H9 (cell line): ENCODE measurements around the gene ATP7B. TPM values are rescaled to one million over a fixed set of nuclear protein-coding genes. Genes with fewer than 3 reads are reported as not detected.

Source experiments
- DNase-seq: peaks from one replicate; pipeline ENCODE4 v3.0.0-alpha.2; 2017
- H2AFZ ChIP-seq: one replicate; pipeline ENCODE4 v1.6.1; 2013; ENCODE audit warnings: mild to moderate bottlenecking, low read length, control low read depth, moderate library complexity
- H2AK5ac ChIP-seq: 2 replicates; pipeline ENCODE4 v1.6.1; 2013; ENCODE audit warnings: low read length, control low read depth, mixed read lengths; ENCODE audit not compliant: insufficient read length
- H2BK120ac ChIP-seq: one replicate; pipeline ENCODE4 v1.6.1; 2013; ENCODE audit warnings: low read depth, mild to moderate bottlenecking, low read length, control low read depth, inconsistent platforms; ENCODE audit not compliant: poor library complexity, severe bottlenecking
- H2BK12ac ChIP-seq: 2 replicates; pipeline ENCODE4 v1.6.1; 2013; ENCODE audit warnings: low read length, control low read depth, mixed read lengths, low read depth; ENCODE audit not compliant: insufficient read length
- H2BK15ac ChIP-seq: 2 replicates; pipeline ENCODE4 v1.6.1; 2013; ENCODE audit warnings: low read depth, low read length, control low read depth
- H2BK20ac ChIP-seq: one replicate; pipeline ENCODE4 v1.6.1; 2013; ENCODE audit warnings: low read depth, mild to moderate bottlenecking, low read length, control low read depth, inconsistent platforms; ENCODE audit not compliant: poor library complexity, severe bottlenecking
- H2BK5ac ChIP-seq: 2 replicates; pipeline ENCODE4 v1.6.1; 2013; ENCODE audit warnings: low read length, control low read depth, mixed read lengths; ENCODE audit not compliant: insufficient read length
- H3K14ac ChIP-seq: 2 replicates; pipeline ENCODE4 v1.6.1; 2013; ENCODE audit warnings: low read length, control low read depth; ENCODE audit not compliant: insufficient read depth
- H3K18ac ChIP-seq: 2 replicates; pipeline ENCODE4 v1.6.1; 2013; ENCODE audit warnings: low read depth, mild to moderate bottlenecking, mixed read lengths, low read length, control low read depth; ENCODE audit not compliant: insufficient read length
- H3K23ac ChIP-seq: 2 replicates; pipeline ENCODE4 v1.6.1; 2013; ENCODE audit warnings: low read length, control low read depth, mixed read lengths, low read depth; ENCODE audit not compliant: insufficient read length
- H3K23me2 ChIP-seq: 2 replicates; pipeline ENCODE4 v1.6.1; 2013; ENCODE audit warnings: low read depth, mild to moderate bottlenecking, mixed read lengths, low read length, control low read depth; ENCODE audit not compliant: insufficient read length, poor library complexity, severe bottlenecking
- H3K27ac ChIP-seq: 2 replicates; pipeline ENCODE4 v1.5.1; 2013; ENCODE audit warnings: low read length, control low read depth, mixed read lengths, low read depth; ENCODE audit not compliant: insufficient read length
- H3K27me3 ChIP-seq: 2 replicates; pipeline ENCODE4 v1.6.1; 2013; ENCODE audit warnings: low read length, control low read depth, inconsistent platforms; ENCODE audit not compliant: insufficient read depth
- H3K4ac ChIP-seq: 2 replicates; pipeline ENCODE4 v1.6.1; 2013; ENCODE audit warnings: low read depth, mild to moderate bottlenecking, control low read depth, inconsistent platforms, low read length, moderate library complexity
- H3K4me1 ChIP-seq: 2 replicates; pipeline ENCODE4 v1.6.1; 2013; ENCODE audit warnings: low read length, control low read depth, inconsistent platforms; ENCODE audit not compliant: insufficient read depth
- H3K4me2 ChIP-seq: 2 replicates; pipeline ENCODE4 v1.6.1; 2013; ENCODE audit warnings: low read length, control low read depth, mixed read lengths; ENCODE audit not compliant: insufficient read length, insufficient read depth
- H3K56ac ChIP-seq: 2 replicates; pipeline ENCODE4 v1.6.1; 2013; ENCODE audit warnings: low read depth, mild to moderate bottlenecking, mixed read lengths, low read length, control low read depth; ENCODE audit not compliant: insufficient read length
- H3K79me1 ChIP-seq: 2 replicates; pipeline ENCODE4 v1.6.1; 2013; ENCODE audit warnings: low read depth, mild to moderate bottlenecking, moderate library complexity, low read length, control low read depth, inconsistent platforms; ENCODE audit not compliant: insufficient read depth, poor library complexity, severe bottlenecking
- H3K79me2 ChIP-seq: 2 replicates; pipeline ENCODE4 v1.6.1; 2013; ENCODE audit warnings: low read length, control low read depth, inconsistent platforms; ENCODE audit not compliant: insufficient read depth
- H3K9ac ChIP-seq: 2 replicates; pipeline ENCODE4 v1.6.1; 2013; ENCODE audit warnings: low read length, control low read depth, mixed read lengths; ENCODE audit not compliant: insufficient read length; ENCODE audit errors: extremely low read depth
- H3K9me3 ChIP-seq: one replicate; pipeline ENCODE4 v1.6.1; 2013; ENCODE audit warnings: low read depth, low read length, inconsistent platforms; ENCODE audit not compliant: control insufficient read depth
- H3T11ph ChIP-seq: one replicate; pipeline ENCODE4 v1.6.1; 2013; ENCODE audit warnings: mild to moderate bottlenecking, low read length, control low read depth, inconsistent platforms
- H4K20me1 ChIP-seq: one replicate; pipeline ENCODE4 v1.6.1; 2013; ENCODE audit not compliant: control insufficient read depth, insufficient read length, insufficient read depth
- H4K5ac ChIP-seq: 2 replicates; pipeline ENCODE4 v1.6.1; 2013; ENCODE audit warnings: low read depth, mild to moderate bottlenecking, mixed read lengths, low read length, control low read depth; ENCODE audit not compliant: insufficient read length
- H4K8ac ChIP-seq: replicated peaks from 2 replicates; pipeline ENCODE4 v1.6.1; 2013; ENCODE audit warnings: low read length, control low read depth, mixed read lengths, low read depth; ENCODE audit not compliant: insufficient read length
- H4K91ac ChIP-seq: 2 replicates; pipeline ENCODE4 v1.6.1; 2013; ENCODE audit warnings: low read depth, mild to moderate bottlenecking, moderate library complexity, mixed read lengths, low read length, control low read depth; ENCODE audit not compliant: insufficient read length
- H3K27ac Mint-ChIP-seq, 3 experiments: 2 replicates in 2 of 3; 3 replicates in 1 of 3; pipeline ENCODE4 v1.8.0; 2020 to 2021; ENCODE audit warnings: mixed read lengths in 3 of 3, mild to moderate bottlenecking in 1 of 3, moderate library complexity in 1 of 3
- H3K27me3 Mint-ChIP-seq: 2 replicates; pipeline ENCODE4 v1.8.0; 2021; ENCODE audit warnings: low read depth, mild to moderate bottlenecking, moderate library complexity, mixed read lengths
- H3K36me3 Mint-ChIP-seq, 3 experiments: 2 replicates in 2 of 3; 3 replicates in 1 of 3; pipeline ENCODE4 v1.8.0; 2020 to 2021; ENCODE audit warnings: low read depth in 3 of 3, mixed read lengths in 3 of 3; ENCODE audit not compliant: insufficient read depth in 1 of 3
- H3K4me1 Mint-ChIP-seq, 2 experiments: 2 replicates each; pipeline ENCODE4 v1.8.0; 2020; ENCODE audit warnings: mixed read lengths in 2 of 2
- H3K4me3 Mint-ChIP-seq, 2 experiments: 2 replicates in 1 of 2; 3 replicates in 1 of 2; pipeline ENCODE4 v1.8.0; 2020 to 2021; ENCODE audit warnings: mild to moderate bottlenecking in 2 of 2, mixed read lengths in 2 of 2, moderate library complexity in 1 of 2
- H3K9me3 Mint-ChIP-seq, 2 experiments: 2 replicates in 1 of 2; 3 replicates in 1 of 2; pipeline ENCODE4 v1.8.0; 2020; ENCODE audit warnings: mild to moderate bottlenecking in 2 of 2, mixed read lengths in 2 of 2, moderate library complexity in 1 of 2
- total RNA-seq: library from RNA; stranded (reverse); gene quantifications from 2 replicates; pipeline ENCODE4 v1.2.1, GENCODE V29; 2021
- TF ChIP-seq, protein P1 (sequence below): fragments of 200-600 bp; sonication (generic); conservative IDR thresholded peaks from 3 replicates; pipeline ENCODE4 v1.8.0; 2021; ENCODE audit warnings: antibody characterized with exemption, mild to moderate bottlenecking

Gene ATP7B
- total RNA-seq, 1 experiment from 2014 or later: 5.8 TPM

DNA sequence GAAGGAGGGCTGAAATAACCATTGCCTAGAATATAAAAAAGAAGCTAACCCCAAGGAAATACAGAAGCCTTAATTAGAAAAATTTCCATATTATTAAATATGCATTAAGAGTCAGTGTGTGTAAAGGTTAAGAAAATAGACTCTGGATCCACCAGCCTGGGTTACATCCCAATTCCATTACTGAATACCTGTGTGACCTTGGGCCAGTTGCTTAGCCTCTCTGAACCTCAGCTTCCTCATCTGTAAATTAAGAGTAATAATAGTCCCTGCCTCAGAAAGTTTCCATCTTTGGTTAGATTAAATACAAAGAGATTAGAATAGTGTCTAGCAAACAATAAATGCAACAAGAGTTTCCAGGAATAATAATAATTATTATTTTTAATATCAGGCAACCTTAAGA lies 54.5 kb downstream of the ATP7B start:
- Histone ChIP-seq H2AFZ (no peak overlapping the region), H4K5ac (no peak overlapping the region), H3K4me2 (no peak overlapping the region), H3T11ph (no peak overlapping the region), H3K9ac (no peak overlapping the region), H3K23ac (no peak overlapping the region), H2BK120ac (no peak overlapping the region), H3K9me3 (no peaks in the 10 kb centered on the region), H4K8ac (no peak overlapping the region), H2BK20ac (no peak overlapping the region), H4K20me1 (no peaks in the 10 kb centered on the region), H2BK15ac (no peak overlapping the region), H3K23me2 (no peaks in the 10 kb centered on the region), H2BK5ac (no peak overlapping the region), H4K91ac (no peak overlapping the region), H3K79me2 (no peaks in the 10 kb centered on the region), H3K56ac (no peak overlapping the region), H3K18ac (no peak overlapping the region), H3K4ac (no peak overlapping the region), H3K27ac (no peak overlapping the region), H3K27me3 (no peaks in the 10 kb centered on the region), H2AK5ac (no peak overlapping the region), H3K14ac (no peak overlapping the region), H2BK12ac (no peak overlapping the region), H3K4me1 (no peaks in the 10 kb centered on the region), H3K79me1 (no peaks in the 10 kb centered on the region)
- no peak for DNase-seq
- TF ChIP-seq, protein P1, sequence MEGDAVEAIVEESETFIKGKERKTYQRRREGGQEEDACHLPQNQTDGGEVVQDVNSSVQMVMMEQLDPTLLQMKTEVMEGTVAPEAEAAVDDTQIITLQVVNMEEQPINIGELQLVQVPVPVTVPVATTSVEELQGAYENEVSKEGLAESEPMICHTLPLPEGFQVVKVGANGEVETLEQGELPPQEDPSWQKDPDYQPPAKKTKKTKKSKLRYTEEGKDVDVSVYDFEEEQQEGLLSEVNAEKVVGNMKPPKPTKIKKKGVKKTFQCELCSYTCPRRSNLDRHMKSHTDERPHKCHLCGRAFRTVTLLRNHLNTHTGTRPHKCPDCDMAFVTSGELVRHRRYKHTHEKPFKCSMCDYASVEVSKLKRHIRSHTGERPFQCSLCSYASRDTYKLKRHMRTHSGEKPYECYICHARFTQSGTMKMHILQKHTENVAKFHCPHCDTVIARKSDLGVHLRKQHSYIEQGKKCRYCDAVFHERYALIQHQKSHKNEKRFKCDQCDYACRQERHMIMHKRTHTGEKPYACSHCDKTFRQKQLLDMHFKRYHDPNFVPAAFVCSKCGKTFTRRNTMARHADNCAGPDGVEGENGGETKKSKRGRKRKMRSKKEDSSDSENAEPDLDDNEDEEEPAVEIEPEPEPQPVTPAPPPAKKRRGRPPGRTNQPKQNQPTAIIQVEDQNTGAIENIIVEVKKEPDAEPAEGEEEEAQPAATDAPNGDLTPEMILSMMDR: no peak
- no peak overlapping the region for H3K4me3 Mint-ChIP-seq
- no peaks in the 10 kb centered on the region for H3K27me3 Mint-ChIP-seq
- no peaks in the 10 kb centered on the region for H3K36me3 Mint-ChIP-seq
- H3K9me3 Mint-ChIP-seq: no peaks in the 10 kb centered on the region
- no peak overlapping the region for H3K27ac Mint-ChIP-seq
- peaks cover 3% of the 10 kb centered on the region in 2 experiments; a peak in 2 of 4 replicates for H3K4me1 Mint-ChIP-seq
